Mesothelial cell of epicardium (in vitro differentiated cells): ENCODE data around the gene RBPJL. TPM values are rescaled to one million over a fixed set of nuclear protein-coding genes. Genes with fewer than 3 reads are reported as not detected.

Experiments used
- DNase-seq, 2 experiments: peaks; one replicate each; pipeline ENCODE4 v3.0.0; 2021; ENCODE audit warnings: low spot score in 2 of 2; ENCODE audit not compliant: unreplicated experiment in 2 of 2
- H3K27ac Mint-ChIP-seq: 2 replicates; pipeline ENCODE4 v1.8.0; 2021; ENCODE audit warnings: mixed read lengths
- H3K27me3 Mint-ChIP-seq: 2 replicates; pipeline ENCODE4 v1.8.0; 2021; ENCODE audit warnings: low read depth, mixed read lengths
- H3K36me3 Mint-ChIP-seq: 2 replicates; pipeline ENCODE4 v1.8.0; 2021; ENCODE audit warnings: mixed read lengths
- H3K4me1 Mint-ChIP-seq: 2 replicates; pipeline ENCODE4 v1.8.0; 2021; ENCODE audit warnings: mixed read lengths
- H3K4me3 Mint-ChIP-seq: 2 replicates; pipeline ENCODE4 v1.8.0; 2021; ENCODE audit warnings: mild to moderate bottlenecking, moderate library complexity, mixed read lengths
- H3K9me3 Mint-ChIP-seq: 2 replicates; pipeline ENCODE4 v1.8.0; 2021; ENCODE audit warnings: mixed read lengths
- total RNA-seq: library from RNA; stranded (reverse); gene quantifications from 3 replicates; pipeline ENCODE4 v1.2.1, GENCODE V29; 2021
- TF ChIP-seq, protein P1 (sequence below): fragments of 200-600 bp; sonication (generic); IDR thresholded peaks from one replicate; pipeline ENCODE4 v1.5.0; 2021; ENCODE audit warnings: antibody characterized with exemption; ENCODE audit not compliant: unreplicated experiment

Gene RBPJL
- total RNA-seq, 1 donor from 2014 or later = not detected

DNA sequence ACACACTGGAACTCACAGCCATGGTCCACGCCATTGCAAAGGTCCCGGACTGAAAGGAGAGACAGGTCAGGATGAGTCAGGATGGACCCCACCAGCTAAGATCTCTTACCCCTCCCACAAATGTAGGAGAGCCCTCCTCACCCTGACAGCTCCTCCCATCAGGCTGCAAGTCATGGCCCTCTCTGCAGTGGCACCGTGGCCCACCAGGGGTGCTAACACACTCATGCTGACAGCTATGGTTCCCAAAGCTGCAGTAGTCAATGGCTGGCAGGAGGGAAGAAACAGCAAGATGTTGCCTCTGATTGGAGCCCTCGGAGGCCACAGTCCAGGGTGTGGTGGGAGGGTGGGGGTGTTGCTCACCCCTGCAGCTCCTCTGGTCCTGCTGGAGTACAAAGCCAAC lies 5.7 kb upstream of the RBPJL start:
- TF ChIP-seq, protein P1, sequence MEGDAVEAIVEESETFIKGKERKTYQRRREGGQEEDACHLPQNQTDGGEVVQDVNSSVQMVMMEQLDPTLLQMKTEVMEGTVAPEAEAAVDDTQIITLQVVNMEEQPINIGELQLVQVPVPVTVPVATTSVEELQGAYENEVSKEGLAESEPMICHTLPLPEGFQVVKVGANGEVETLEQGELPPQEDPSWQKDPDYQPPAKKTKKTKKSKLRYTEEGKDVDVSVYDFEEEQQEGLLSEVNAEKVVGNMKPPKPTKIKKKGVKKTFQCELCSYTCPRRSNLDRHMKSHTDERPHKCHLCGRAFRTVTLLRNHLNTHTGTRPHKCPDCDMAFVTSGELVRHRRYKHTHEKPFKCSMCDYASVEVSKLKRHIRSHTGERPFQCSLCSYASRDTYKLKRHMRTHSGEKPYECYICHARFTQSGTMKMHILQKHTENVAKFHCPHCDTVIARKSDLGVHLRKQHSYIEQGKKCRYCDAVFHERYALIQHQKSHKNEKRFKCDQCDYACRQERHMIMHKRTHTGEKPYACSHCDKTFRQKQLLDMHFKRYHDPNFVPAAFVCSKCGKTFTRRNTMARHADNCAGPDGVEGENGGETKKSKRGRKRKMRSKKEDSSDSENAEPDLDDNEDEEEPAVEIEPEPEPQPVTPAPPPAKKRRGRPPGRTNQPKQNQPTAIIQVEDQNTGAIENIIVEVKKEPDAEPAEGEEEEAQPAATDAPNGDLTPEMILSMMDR = no peak
- Mint-ChIP-seq H3K27ac (no peak overlapping the region), H3K27me3 (peaks cover 14% of the 10 kb centered on the region), H3K4me3 (no peak overlapping the region), H3K9me3 (no peaks in the 10 kb centered on the region), H3K36me3 (no peaks in the 10 kb centered on the region), H3K4me1 (peaks cover 1% of the 10 kb centered on the region)
- DNase-seq = no peak

DNA sequence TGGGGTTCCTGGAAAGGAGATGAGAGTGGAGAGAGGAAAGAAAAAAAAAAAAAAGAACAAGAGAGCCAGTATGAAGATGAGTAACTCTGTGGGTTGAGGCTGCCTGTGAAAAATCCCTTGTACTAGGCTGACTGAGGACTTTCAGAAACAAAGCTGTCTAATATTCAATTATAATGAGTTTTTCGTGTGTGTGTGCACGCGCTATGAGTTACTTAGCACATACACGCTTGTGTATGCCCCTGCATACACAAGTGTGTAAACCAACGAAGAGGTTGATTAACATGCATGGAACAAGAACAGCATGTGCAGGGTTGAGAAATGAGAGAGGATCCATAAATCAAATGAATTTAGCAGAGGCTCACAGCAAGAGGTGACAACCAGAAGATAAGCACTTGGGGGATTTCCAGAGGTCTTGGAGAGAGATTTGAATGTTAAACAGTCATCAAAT lies 4.8 kb upstream of the RBPJL start:
- no peak overlapping the region for H3K4me3 Mint-ChIP-seq

DNA sequence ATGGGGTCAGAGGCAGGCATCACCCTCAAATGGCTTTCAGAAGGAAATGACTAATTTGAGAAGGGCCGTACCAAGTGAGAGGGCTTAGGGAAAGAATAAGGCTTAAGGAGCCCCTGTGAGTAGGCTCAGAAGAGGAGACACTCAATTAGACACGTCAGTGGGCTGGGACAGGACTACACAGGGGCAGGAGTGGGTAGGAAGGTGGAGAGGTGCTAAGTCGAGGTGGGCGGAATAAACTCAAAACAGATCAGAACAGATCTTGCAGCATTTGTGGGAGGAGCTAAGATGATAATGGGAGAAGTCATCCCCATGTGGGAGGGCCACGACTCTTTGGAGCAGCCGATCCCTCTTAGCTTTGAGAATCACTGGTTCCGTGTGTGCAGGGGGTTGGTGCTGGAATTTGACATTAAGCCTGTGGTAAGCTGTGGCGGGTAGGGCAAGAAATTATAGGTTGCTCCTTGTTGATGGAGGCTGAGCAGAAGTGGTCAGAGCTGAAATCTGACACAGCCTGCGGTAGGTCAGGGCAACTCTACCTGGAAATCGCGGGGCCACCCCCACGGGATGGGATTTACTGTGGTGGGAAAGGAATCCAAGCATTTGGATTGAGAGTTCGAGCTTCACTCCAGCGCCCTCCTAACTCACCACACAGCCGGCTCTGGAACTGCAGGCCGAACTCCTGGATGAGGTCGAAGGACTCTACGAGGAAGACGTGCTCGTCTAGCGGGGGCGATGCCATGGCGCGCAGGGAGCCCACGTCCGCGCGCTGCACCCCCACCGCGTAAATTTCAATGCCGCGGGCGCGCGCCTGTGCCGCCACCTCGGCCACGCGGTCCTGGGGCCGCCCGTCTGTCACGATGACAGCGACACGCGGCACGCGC lies 2.8 kb upstream of the RBPJL start:
- H3K4me3 Mint-ChIP-seq = no peak overlapping the region
- no peak overlapping the region for H3K27ac Mint-ChIP-seq
- peaks cover 1% of the 10 kb centered on the region for H3K4me1 Mint-ChIP-seq
- TF ChIP-seq, protein P1 = no peak
- DNase-seq = no peak
- H3K36me3 Mint-ChIP-seq = no peaks in the 10 kb centered on the region
- peaks cover 19% of the 10 kb centered on the region for H3K27me3 Mint-ChIP-seq
- H3K9me3 Mint-ChIP-seq = no peaks in the 10 kb centered on the region

More for the DNA sequence above, 4.8 kb upstream of the RBPJL start:
- Mint-ChIP-seq H3K27me3 (peaks cover 14% of the 10 kb centered on the region), H3K27ac (no peak overlapping the region), H3K4me1 (peaks cover 1% of the 10 kb centered on the region), H3K9me3 (no peaks in the 10 kb centered on the region), H3K36me3 (no peaks in the 10 kb centered on the region)
- DNase-seq = no peak
- TF ChIP-seq, protein P1 = no peak

DNA sequence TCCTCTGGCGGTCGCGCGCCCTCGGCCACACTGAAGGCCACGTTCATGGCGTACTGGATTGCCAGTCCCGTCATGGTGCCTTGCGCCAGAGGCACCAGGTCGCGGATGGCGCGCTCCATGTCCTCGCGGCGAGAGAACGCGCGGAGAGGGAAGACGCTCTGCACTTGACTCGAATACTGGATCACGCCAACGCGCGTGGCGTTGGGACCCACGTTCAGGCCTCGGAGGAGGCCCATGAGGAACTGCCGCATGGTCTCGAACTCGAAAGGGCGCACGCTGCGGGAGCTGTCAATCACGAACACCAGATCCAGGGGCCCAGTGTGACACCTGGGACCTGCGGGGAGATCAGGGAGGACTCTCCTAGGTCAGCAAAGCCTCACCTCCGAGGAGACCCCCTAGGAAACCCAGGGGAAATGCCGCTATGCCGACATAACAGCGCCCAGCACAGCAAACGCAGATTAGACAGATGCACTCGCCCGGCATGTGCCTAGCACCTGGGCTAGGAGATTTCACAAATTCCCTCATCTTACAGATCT lies 2.1 kb upstream of the RBPJL start:
- no peaks in the 10 kb centered on the region for H3K9me3 Mint-ChIP-seq
- H3K4me1 Mint-ChIP-seq = peaks cover 1% of the 10 kb centered on the region
- H3K36me3 Mint-ChIP-seq = no peaks in the 10 kb centered on the region
- TF ChIP-seq, protein P1 = no peak
- DNase-seq = no peak
- peaks cover 21% of the 10 kb centered on the region for H3K27me3 Mint-ChIP-seq
- no peak overlapping the region for H3K27ac Mint-ChIP-seq
- H3K4me3 Mint-ChIP-seq = no peak overlapping the region

DNA sequence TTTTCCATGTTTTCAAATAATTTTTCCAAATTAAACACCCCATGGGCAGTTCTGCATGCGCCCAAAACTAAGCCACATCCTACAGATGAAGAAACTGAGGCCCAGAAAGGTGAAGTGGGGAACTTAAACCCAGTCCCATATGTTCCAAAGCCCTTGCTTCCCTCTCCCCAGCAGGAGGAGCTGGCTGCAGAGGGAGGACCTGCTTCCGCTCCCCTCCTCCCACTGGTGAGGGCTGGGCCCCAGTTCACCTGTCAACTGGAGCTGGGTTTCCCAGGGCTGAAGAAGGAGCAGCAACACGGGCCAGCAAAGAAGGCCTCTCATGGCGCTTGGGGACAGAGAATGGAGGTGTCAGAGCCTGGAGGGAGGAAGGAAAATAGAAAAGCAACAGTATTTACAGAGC lies 1.4 kb upstream of the RBPJL start:
- TF ChIP-seq, protein P1 = no peak
- no peaks in the 10 kb centered on the region for H3K36me3 Mint-ChIP-seq
- no peaks in the 10 kb centered on the region for H3K9me3 Mint-ChIP-seq
- no peak overlapping the region for H3K27ac Mint-ChIP-seq
- H3K27me3 Mint-ChIP-seq = peaks cover 21% of the 10 kb centered on the region
- no peak overlapping the region for H3K4me3 Mint-ChIP-seq
- peaks cover 1% of the 10 kb centered on the region for H3K4me1 Mint-ChIP-seq
- DNase-seq = no peak
